Loucy (cell line): ENCODE data around the gene KIZ.
A peak's percentile ranks its signal among the peaks of the same experiment; 100 is the strongest.

Experiments
- H2AFZ ChIP-seq: fragments of 200-600 bp; sonication (generic); 2 replicates; pipeline ENCODE4 v1.6.0; 2016; ENCODE audit warnings: antibody characterized with exemption, mild to moderate bottlenecking, low read length, moderate library complexity
- H3F3A ChIP-seq: fragments of 200-600 bp; 2 replicates; pipeline ENCODE4 v1.6.0; 2016; ENCODE audit warnings: antibody characterized with exemption, low read depth, mild to moderate bottlenecking
- H3K27me3 ChIP-seq: fragments of 200-600 bp; sonication (generic); 2 replicates; pipeline ENCODE4 v1.6.1; 2014; ENCODE audit warnings: low read length, mild to moderate bottlenecking; ENCODE audit not compliant: insufficient read depth, poor library complexity, severe bottlenecking
- H3K36me3 ChIP-seq: fragments of 200-600 bp; sonication (generic); 2 replicates; pipeline ENCODE4 v1.6.1; 2016; ENCODE audit warnings: low read length; ENCODE audit not compliant: insufficient read depth
- H3K4me1 ChIP-seq: fragments of 200-600 bp; sonication (generic); 2 replicates; pipeline ENCODE4 v1.5.1; 2014; ENCODE audit warnings: low read length, mild to moderate bottlenecking; ENCODE audit not compliant: insufficient read depth, poor library complexity, severe bottlenecking
- H3K4me2 ChIP-seq: fragments of 200-600 bp; sonication (generic); 2 replicates; pipeline ENCODE4 v1.6.0; 2014; ENCODE audit warnings: antibody characterized with exemption, low read length, low read depth, mild to moderate bottlenecking; ENCODE audit not compliant: poor library complexity, severe bottlenecking
- H3K4me3 ChIP-seq: fragments of 200-600 bp; sonication (generic); 2 replicates; pipeline ENCODE4 v1.5.1; 2014; ENCODE audit warnings: low read length, mild to moderate bottlenecking, mixed read lengths; ENCODE audit not compliant: poor library complexity, severe bottlenecking
- H3K79me2 ChIP-seq: fragments of 200-600 bp; sonication (generic); 2 replicates; pipeline ENCODE4 v1.6.1; 2014; ENCODE audit warnings: low read length; ENCODE audit not compliant: insufficient read depth
- H3K9ac ChIP-seq: fragments of 200-600 bp; sonication (generic); 2 replicates; pipeline ENCODE4 v1.6.0; 2014; ENCODE audit warnings: mild to moderate bottlenecking, low read depth, low read length, moderate library complexity; ENCODE audit not compliant: poor library complexity, severe bottlenecking
- H3K9me2 ChIP-seq: fragments of 200-600 bp; sonication (generic); replicated peaks from 2 replicates; pipeline ENCODE4 v1.6.1; 2016; ENCODE audit warnings: low read depth, low read length, mixed read lengths
- H3K9me3 ChIP-seq: fragments of 200-600 bp; sonication (generic); 2 replicates; pipeline ENCODE4 v1.6.1; 2014; ENCODE audit warnings: mild to moderate bottlenecking, antibody characterized with exemption, low read length, low read depth; ENCODE audit not compliant: insufficient read depth
- H4K20me1 ChIP-seq: fragments of 200-600 bp; sonication (generic); 2 replicates; pipeline ENCODE4 v1.6.0; 2014; ENCODE audit warnings: antibody characterized with exemption, low read length, mild to moderate bottlenecking; ENCODE audit not compliant: insufficient read depth, poor library complexity, severe bottlenecking
- EZH2phosphoT487 ChIP-seq: fragments of 200-600 bp; IDR thresholded peaks from 2 replicates; pipeline ENCODE4 v1.6.1; 2018; ENCODE audit warnings: antibody characterized with exemption, mild to moderate bottlenecking, moderate library complexity, borderline replicate concordance
- TF ChIP-seq, protein P1 (sequence below): fragments of 200-600 bp; sonication (generic); conservative IDR thresholded peaks from 2 replicates; pipeline ENCODE4 v1.5.1; 2014; ENCODE audit warnings: mild to moderate bottlenecking, antibody characterized with exemption, low read length

The KIZ gene

DNA sequence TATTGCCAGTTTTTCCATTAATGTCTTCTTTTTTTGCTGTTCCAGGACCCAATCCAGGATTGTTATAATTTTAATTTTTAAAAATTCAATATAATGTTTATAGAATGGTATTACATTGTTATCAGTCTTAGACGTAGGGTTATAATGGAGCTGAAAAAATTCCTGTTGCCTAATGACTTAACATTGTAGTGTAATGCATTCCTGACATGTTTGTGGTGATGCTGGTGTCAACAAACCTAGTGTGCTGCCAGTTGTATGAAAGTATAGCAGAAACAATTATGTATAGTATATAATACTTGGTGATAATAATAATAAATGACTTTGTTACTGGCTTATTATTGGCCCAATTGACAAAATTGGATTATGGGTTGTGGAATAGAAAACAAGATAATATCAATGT, 30.4 kb downstream of the KIZ start:
- no peak for TF ChIP-seq EZH2phosphoT487
- TF ChIP-seq, protein P1, sequence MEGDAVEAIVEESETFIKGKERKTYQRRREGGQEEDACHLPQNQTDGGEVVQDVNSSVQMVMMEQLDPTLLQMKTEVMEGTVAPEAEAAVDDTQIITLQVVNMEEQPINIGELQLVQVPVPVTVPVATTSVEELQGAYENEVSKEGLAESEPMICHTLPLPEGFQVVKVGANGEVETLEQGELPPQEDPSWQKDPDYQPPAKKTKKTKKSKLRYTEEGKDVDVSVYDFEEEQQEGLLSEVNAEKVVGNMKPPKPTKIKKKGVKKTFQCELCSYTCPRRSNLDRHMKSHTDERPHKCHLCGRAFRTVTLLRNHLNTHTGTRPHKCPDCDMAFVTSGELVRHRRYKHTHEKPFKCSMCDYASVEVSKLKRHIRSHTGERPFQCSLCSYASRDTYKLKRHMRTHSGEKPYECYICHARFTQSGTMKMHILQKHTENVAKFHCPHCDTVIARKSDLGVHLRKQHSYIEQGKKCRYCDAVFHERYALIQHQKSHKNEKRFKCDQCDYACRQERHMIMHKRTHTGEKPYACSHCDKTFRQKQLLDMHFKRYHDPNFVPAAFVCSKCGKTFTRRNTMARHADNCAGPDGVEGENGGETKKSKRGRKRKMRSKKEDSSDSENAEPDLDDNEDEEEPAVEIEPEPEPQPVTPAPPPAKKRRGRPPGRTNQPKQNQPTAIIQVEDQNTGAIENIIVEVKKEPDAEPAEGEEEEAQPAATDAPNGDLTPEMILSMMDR: no peak
- Histone ChIP-seq H3K4me3 (no peak overlapping the region), H3K9ac (no peak overlapping the region), H3K4me2 (no peak overlapping the region), H3K27me3 (no peaks in the 10 kb centered on the region), H3K79me2 (no peaks in the 10 kb centered on the region), H3F3A (no peaks in the 10 kb centered on the region), H3K9me3 (0 out of 2 replicates have a peak, but pooled peaks cover 3% of the 10 kb centered on the region), H3K36me3 (no peaks in the 10 kb centered on the region), H3K9me2 (no peaks in the 10 kb centered on the region), H2AFZ (no peak overlapping the region), H4K20me1 (no peaks in the 10 kb centered on the region), H3K4me1 (peaks cover 56% of the 10 kb centered on the region)

DNA sequence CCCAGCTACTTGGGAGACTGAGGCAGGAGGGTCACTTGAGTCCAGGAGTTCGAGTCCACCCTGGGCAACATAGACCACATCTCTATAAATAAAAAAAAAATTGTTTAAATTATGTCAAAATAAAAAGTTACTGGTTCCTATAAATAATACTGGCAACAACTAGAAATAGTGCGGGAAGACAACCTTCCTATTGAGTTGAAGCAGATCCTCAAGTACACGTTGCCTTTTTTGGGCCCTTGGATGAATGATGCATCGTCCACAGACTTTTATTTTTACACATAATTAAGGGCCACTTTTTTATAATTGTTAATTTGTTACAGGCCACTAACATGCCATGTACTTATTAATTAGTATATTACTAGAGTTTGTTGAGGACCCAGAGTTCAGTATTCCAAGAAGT, 31.1 kb downstream of the KIZ start:
- H3K9me2 ChIP-seq: no peaks in the 10 kb centered on the region
- 0 out of 2 replicates have a peak, but pooled peaks cover 3% of the 10 kb centered on the region for H3K9me3 ChIP-seq
- H3K4me2 ChIP-seq: no peak overlapping the region
- H2AFZ ChIP-seq: no peak overlapping the region
- H3K4me3 ChIP-seq: no peak overlapping the region
- H3K27me3 ChIP-seq: no peaks in the 10 kb centered on the region
- H3F3A ChIP-seq: no peaks in the 10 kb centered on the region
- H3K4me1 ChIP-seq: peaks cover 56% of the 10 kb centered on the region
- H3K9ac ChIP-seq: no peak overlapping the region
- no peak for TF ChIP-seq EZH2phosphoT487
- TF ChIP-seq, protein P1: no peak
- no peaks in the 10 kb centered on the region for H4K20me1 ChIP-seq
- H3K79me2 ChIP-seq: no peaks in the 10 kb centered on the region
- peaks cover 4% of the 10 kb centered on the region; the same call in 1 of the 2 replicates for H3K36me3 ChIP-seq

DNA sequence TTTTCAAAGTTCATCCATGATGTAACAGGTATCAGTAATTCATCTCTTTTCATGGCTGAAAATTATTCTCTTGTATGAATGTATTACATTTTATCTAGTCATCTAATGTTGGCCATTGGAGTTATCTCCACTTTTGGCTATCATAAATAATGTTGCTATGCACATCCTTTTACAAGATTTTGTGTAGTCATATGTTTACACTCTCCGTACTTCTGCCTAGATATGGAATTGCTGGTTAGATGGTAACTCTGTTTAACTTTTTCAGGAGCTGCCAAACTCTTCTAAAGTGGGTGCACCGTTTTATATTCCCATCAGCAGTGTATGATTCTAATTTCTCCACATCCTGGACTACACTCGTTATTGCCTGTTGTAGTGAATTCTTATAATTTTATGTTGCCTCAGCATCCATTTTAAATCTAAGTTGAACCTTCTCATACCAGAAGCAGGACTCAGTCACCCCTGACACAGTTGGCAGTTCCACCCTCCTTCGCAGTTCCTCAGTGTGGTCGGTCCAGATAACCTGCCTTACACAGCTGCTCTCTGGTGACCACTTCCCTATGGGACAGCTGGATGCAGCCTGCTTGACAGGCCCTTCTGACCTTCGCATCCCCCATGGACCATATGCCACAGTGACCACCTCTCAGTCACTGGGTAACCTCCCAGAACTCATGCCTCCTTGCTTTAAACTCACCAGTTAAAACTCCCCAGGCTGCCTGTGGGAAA, 33.9 kb downstream of the KIZ start:
- peaks cover 56% of the 10 kb centered on the region for H3K4me1 ChIP-seq
- H3K9ac ChIP-seq: peak overlapping the region; percentile 23
- no peaks in the 10 kb centered on the region for H3K79me2 ChIP-seq
- H3K4me3 ChIP-seq: peak overlapping the region; percentile 8
- no peaks in the 10 kb centered on the region for H3K27me3 ChIP-seq
- peak overlapping the region; percentile 49 for H3K4me2 ChIP-seq
- TF ChIP-seq EZH2phosphoT487: no peak
- TF ChIP-seq, protein P1: no peak
- H3K36me3 ChIP-seq: peaks cover 17% of the 10 kb centered on the region; the same call in 1 of the 2 replicates
- H3K9me3 ChIP-seq: 0 out of 2 replicates have a peak, but pooled peaks cover 3% of the 10 kb centered on the region
- no peak overlapping the region for H2AFZ ChIP-seq
- H3F3A ChIP-seq: 0 out of 2 replicates have a peak, but pooled peaks cover 6% of the 10 kb centered on the region
- no peaks in the 10 kb centered on the region for H3K9me2 ChIP-seq
- H4K20me1 ChIP-seq: no peaks in the 10 kb centered on the region
